GM23338 (cell line): ENCODE results near the gene SLC39A10. TPM values are rescaled to one million over a fixed set of nuclear protein-coding genes. Genes with fewer than 3 reads are reported as not detected.

Experiments
- ATAC-seq: fragments of 200-7000 bp; cut with Tn5 transposase; 3 replicates; pipeline ENCODE4 v1.9.1; 2020
- DNase-seq: peaks from one replicate; pipeline ENCODE4 v3.0.0-alpha.2; 2015; ENCODE audit warnings: low spot score
- H2AFZ ChIP-seq: fragments of 200-600 bp; sonication (generic); 2 replicates; pipeline ENCODE4 v1.8.0; 2016; ENCODE audit warnings: antibody characterized with exemption, mild to moderate bottlenecking, moderate library complexity
- H3F3A ChIP-seq: fragments of 200-600 bp; sonication (generic); replicated peaks from 2 replicates; pipeline ENCODE4 v1.8.0; 2017; ENCODE audit warnings: antibody characterized with exemption, mixed run types, low read depth
- H3K27ac ChIP-seq: fragments of 200-600 bp; sonication (generic); 2 replicates; pipeline ENCODE4 v1.6.1; 2016; ENCODE audit warnings: low read depth
- H3K27me3 ChIP-seq: fragments of 200-600 bp; sonication (generic); 2 replicates; pipeline ENCODE4 v1.8.0; 2016; ENCODE audit warnings: mild to moderate bottlenecking, mixed run types, moderate library complexity; ENCODE audit not compliant: insufficient read depth
- H3K36me3 ChIP-seq: fragments of 200-600 bp; sonication (generic); 2 replicates; pipeline ENCODE4 v1.8.0; 2016; ENCODE audit warnings: mild to moderate bottlenecking; ENCODE audit not compliant: insufficient read depth
- H3K4me1 ChIP-seq: fragments of 200-600 bp; sonication (generic); 2 replicates; pipeline ENCODE4 v1.8.0; 2016; ENCODE audit warnings: mild to moderate bottlenecking, moderate library complexity; ENCODE audit not compliant: insufficient read depth
- H3K4me2 ChIP-seq: fragments of 200-600 bp; sonication (generic); 2 replicates; pipeline ENCODE4 v1.7.1; 2017; ENCODE audit warnings: mixed run types
- H3K4me3 ChIP-seq: fragments of 200-600 bp; sonication (generic); 2 replicates; pipeline ENCODE4 v1.6.1; 2016; ENCODE audit warnings: mixed run types
- H3K79me2 ChIP-seq: fragments of 200-600 bp; sonication (generic); replicated peaks from 2 replicates; pipeline ENCODE4 v1.8.0; 2017; ENCODE audit warnings: mild to moderate bottlenecking; ENCODE audit not compliant: insufficient read depth
- H3K9me2 ChIP-seq: fragments of 200-600 bp; sonication (generic); 2 replicates; pipeline ENCODE4 v1.8.0; 2017; ENCODE audit not compliant: insufficient read depth
- H4K20me1 ChIP-seq: fragments of 200-600 bp; sonication (generic); replicated peaks from 2 replicates; pipeline ENCODE4 v1.8.0; 2017; ENCODE audit warnings: mild to moderate bottlenecking; ENCODE audit not compliant: insufficient read depth
- H3K27ac Mint-ChIP-seq: 2 replicates; pipeline ENCODE4 v1.8.0; 2020; ENCODE audit warnings: inconsistent platforms, mild to moderate bottlenecking, moderate library complexity, mixed read lengths
- H3K27me3 Mint-ChIP-seq: 3 replicates; pipeline ENCODE4 v1.8.0; 2022; ENCODE audit warnings: low read depth, mild to moderate bottlenecking, moderate library complexity, mixed read lengths, inconsistent platforms; ENCODE audit not compliant: insufficient read depth, poor library complexity
- H3K36me3 Mint-ChIP-seq: 3 replicates; pipeline ENCODE4 v1.8.0; 2021; ENCODE audit warnings: low read depth, mild to moderate bottlenecking, inconsistent platforms, moderate library complexity, mixed read lengths
- H3K4me1 Mint-ChIP-seq: 3 replicates; pipeline ENCODE4 v1.8.0; 2020; ENCODE audit warnings: mild to moderate bottlenecking, inconsistent platforms, mixed read lengths
- H3K4me3 Mint-ChIP-seq: 3 replicates; pipeline ENCODE4 v1.8.0; 2021; ENCODE audit warnings: moderate library complexity, mild to moderate bottlenecking, inconsistent platforms, mixed read lengths
- H3K9me3 Mint-ChIP-seq: 3 replicates; pipeline ENCODE4 v1.8.0; 2020; ENCODE audit warnings: moderate library complexity, mild to moderate bottlenecking, inconsistent platforms, mixed read lengths
- CREB1 ChIP-seq: fragments of 250-450 bp; sonication (Bioruptor Pico); IDR thresholded peaks from 2 replicates; pipeline ENCODE4 v1.5.0; 2020; ENCODE audit warnings: low read depth, mild to moderate bottlenecking, moderate library complexity
- CTCF ChIP-seq, 2 experiments: fragments of 200-600 bp in 1 of 2; sonication (generic) in 1 of 2; conservative IDR thresholded peaks; 2 replicates each; pipeline versions ENCODE4 v1.5.1 to v1.6.1; 2016 to 2017; ENCODE audit warnings: antibody characterized with exemption in 2 of 2, low read depth in 2 of 2, mild to moderate bottlenecking in 2 of 2, moderate library complexity in 1 of 2
- ETS1 ChIP-seq: IDR thresholded peaks from 2 replicates; pipeline ENCODE4 v1.6.1; 2016; ENCODE audit warnings: antibody characterized with exemption
- NANOG ChIP-seq: IDR thresholded peaks from 2 replicates; pipeline ENCODE4 v1.6.1; 2016; ENCODE audit warnings: antibody characterized with exemption, borderline replicate concordance
- REST ChIP-seq: IDR thresholded peaks from one replicate; pipeline ENCODE4 v1.6.1; 2018; ENCODE audit warnings: antibody characterized with exemption; ENCODE audit not compliant: unreplicated experiment
- STAT1 ChIP-seq: IDR thresholded peaks from one replicate; pipeline ENCODE4 v1.6.1; 2016; ENCODE audit warnings: antibody characterized with exemption; ENCODE audit not compliant: unreplicated experiment
- ZNF331 ChIP-seq: fragments of 250-450 bp; sonication (Bioruptor Pico); IDR thresholded peaks from 2 replicates; pipeline ENCODE4 v1.5.0; 2020; ENCODE audit warnings: low read depth, mild to moderate bottlenecking, moderate library complexity
- ZNF462 ChIP-seq: fragments of 250-450 bp; sonication (Bioruptor Pico); IDR thresholded peaks from 2 replicates; pipeline ENCODE4 v1.5.0; 2020; ENCODE audit warnings: mild to moderate bottlenecking, moderate library complexity
- polyA plus RNA-seq: library from polyadenylated mRNA; unstranded; fragments of >200 nt; fragmentation: Nextera tagmentation; extraction: Ambion mirVana; gene quantifications from 2 replicates; pipeline ENCODE4 v1.2.1, GENCODE V29; 2016
- total RNA-seq: library from RNA; depleted of rRNA; stranded (reverse); fragments of >200 nt; shearing (Covaris generic); gene quantifications from 2 replicates; pipeline ENCODE4 v1.2.3, GENCODE V29; 2014

Gene SLC39A10
- total and polyA plus RNA-seq, 2 experiments from 2014 or later: 261 to 356 TPM

- no peaks in the 10 kb centered on the region for H3K79me2 ChIP-seq
- no peak overlapping the region for H3K27ac ChIP-seq
- H3K27me3 Mint-ChIP-seq: no peaks in the 10 kb centered on the region
- H3K36me3 Mint-ChIP-seq: peaks cover 44% of the 10 kb centered on the region
- no peaks in the 10 kb centered on the region for H3K27me3 ChIP-seq
- no peak for TF ChIP-seq CREB1 (CRISPR knock-in tag)
- no peak for TF ChIP-seq NANOG
- TF ChIP-seq ZNF462 (CRISPR knock-in tag): no peak
- no peak for TF ChIP-seq ZNF331
- no peak for TF ChIP-seq STAT1
- TF ChIP-seq ETS1: no peak
- TF ChIP-seq CTCF (conservative IDR thresholded peaks at IDR 0.05; ENCODE audit: low read depth in 2 of 2): no peak
- TF ChIP-seq REST: no peak
- no peaks in the 10 kb centered on the region; the same call in 2 of the 3 replicates for H3K9me3 Mint-ChIP-seq
- H2AFZ ChIP-seq: no peak overlapping the region
- H4K20me1 ChIP-seq: no peaks in the 10 kb centered on the region
- H3F3A ChIP-seq: no peaks in the 10 kb centered on the region
- no peak overlapping the region for H3K4me2 ChIP-seq
- no peak overlapping the region for H3K4me3 Mint-ChIP-seq
- no peaks in the 10 kb centered on the region; the same call in 1 of the 2 replicates for H3K36me3 ChIP-seq
- no peaks in the 10 kb centered on the region for H3K4me1 Mint-ChIP-seq
- no peak overlapping the region for H3K27ac Mint-ChIP-seq
- ATAC-seq (no peak), DNase-seq (no peak)
- H3K9me2 ChIP-seq: no peaks in the 10 kb centered on the region
- no peaks in the 10 kb centered on the region for H3K4me1 ChIP-seq
- H3K4me3 ChIP-seq: no peak overlapping the region
Measured at GRCh38 chr2:195734931-195735330, 77.9 kb downstream of the SLC39A10 start.
